Fibroblast of skin of scalp (primary cell): ENCODE results near the gene RTN1.
"Not testable (repeated sequence)": the region's sequence is repeated elsewhere in the genome, so short reads cannot be mapped to it uniquely, and the experiment has no call there.

Source experiments
- DNase-seq: peaks from one replicate; pipeline ENCODE4 v3.0.0-alpha.2; 2013

Gene RTN1

DNA sequence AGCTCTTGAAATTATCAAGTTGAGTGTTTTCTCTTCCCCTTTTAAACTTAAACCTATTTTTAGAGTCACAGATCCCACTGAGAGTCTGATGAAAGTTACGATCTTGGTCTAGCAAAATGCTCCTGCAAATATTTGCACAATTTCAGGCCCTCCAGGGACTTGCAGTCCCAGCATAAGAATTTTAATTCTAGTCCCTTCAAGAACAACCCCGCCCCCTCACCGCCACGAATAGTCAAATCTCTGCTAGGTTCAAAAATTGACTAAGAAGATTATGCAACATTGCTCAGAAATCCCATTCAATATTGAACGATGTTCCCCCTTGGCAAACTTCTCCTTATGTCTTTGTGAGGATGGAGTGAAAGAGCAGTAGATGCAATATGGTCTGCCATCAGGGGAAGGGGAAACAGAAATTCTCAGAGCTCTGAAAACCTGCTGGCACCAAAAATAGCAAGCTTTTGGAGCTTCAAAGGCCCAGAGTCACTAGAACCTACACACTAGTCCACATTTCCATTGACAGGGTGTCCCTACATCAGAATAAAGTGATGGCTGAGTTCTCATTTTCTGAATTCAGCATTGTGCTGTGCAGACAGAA, 166.4 kb downstream of the RTN1 start:
- no peak for DNase-seq

GRCh38 chr14:59699442-59699841, 171.1 kb downstream of the RTN1 start:
- DNase-seq: no peak

DNA sequence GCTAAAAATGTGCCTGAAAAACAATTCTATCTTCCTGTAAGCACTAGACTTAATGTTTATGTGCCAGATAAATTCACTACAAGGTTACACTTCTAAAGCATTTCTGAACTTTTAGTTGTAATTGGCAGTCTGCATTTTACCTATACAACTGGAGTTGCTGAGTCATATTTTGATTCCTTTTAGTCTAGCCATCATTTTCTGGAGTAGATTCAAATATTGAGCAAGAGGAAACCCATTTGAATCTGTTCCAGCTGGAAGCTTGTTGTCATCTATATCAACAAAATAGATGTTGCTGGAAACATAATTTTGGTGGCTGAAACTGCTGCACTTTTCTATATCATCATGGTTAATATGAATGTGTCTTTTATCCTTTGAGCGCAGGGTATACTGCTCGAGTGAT, 171.8 kb downstream of the RTN1 start:
- no peak for DNase-seq

- DNase-seq: no peak
Measured at GRCh38 chr14:59695198-59695597, 175.4 kb downstream of the RTN1 start.

DNA sequence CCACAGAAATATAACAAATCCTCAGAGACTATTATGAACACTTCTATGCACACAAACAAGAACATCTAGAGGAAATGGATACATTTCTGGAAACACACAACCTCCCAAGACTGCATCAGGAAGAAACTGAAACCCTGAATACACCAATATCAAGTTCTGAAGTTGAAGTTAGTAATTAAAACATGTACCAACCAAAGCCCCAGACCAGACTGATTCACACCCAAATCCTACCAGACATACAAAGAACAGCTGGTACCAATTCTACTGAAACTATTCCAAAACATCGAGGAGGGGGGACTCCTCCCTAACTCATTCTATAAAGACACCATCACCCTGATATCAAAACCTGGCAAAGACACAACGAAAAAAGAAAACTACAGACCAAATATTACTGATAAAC, 179.3 kb downstream of the RTN1 start:
- no peak for DNase-seq

DNA sequence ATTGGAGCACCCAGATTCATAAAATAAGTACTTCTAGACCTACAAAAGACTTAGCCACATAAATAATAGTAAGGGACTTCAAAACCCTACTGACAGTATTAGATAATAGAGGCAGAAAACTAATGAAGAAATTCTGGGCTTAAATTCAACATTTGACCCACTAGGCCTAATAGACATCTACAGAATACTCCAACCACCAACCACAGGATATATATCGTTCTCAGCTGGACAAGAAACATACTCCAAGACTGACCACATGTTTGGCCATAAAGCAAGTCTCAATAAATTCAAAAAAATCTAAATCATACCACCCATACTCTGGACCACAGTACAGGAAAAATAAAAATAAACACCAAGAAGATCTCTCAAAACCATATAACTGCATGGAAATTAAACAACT, 180.2 kb downstream of the RTN1 start:
- no peak for DNase-seq

DNA sequence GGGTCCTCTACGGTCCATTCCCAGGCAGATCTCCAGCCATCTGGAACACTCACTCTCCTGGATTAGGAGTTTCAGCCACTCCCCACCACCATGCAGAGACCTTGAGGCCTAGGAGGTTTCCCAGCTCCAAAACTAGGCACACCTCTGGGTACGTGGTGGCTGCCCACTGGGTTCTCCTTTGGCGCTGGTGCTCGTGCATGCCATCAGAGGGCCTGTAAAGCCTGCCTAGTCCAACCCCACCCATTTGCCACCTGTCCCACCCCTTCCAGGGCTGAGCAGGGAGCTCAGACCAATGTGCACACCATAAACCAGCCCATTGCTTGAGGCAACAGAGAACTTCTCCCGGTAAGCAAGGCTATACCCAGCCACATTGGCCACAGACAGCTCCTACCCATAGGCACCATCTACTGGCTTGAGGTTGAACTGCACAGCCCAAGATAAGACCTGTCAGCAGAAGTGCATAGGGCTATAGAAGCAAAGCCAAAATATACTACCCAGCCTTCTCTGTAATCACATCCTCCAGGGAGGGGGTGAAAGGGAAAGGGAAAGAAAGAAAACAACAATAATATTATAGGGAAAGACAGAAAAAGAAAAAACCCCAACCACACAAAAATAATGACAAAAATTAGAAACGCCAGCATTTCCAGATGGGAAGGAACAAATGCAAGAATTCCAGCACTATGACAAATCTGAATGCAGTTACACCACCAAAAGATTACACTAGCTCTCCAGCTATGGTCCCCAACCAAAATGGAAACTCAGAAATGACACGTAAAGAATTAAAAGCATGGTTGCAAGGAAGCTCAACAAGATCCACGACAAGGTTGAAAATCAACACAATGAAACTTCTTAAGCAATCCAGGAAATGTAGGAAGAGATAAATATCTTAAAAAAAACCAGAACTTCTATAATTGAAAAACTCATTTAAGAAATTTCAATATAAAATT, 182.1 kb downstream of the RTN1 start:
- DNase-seq: peak; percentile 31

GRCh38 chr14:59687663-59688062, 182.9 kb downstream of the RTN1 start:
- no peak for DNase-seq

DNA sequence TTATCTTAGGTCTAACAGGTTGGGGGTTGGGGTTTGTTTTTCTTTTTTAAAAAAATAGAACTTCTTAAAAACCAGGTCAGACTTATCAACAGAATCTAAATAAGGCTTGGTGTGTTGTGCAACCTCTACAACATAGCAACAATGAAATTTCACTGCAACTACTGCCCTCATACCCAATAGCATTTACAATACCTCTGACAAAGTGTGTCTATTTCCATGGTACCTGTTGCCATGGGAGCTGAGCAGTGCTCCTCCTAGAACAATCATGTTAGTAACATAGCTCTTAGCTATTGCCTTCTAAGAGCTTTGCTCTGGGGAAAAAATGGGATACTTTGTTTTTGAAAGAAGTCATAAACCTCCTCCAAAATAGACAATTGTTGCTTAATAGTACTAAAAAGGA, 190.7 kb downstream of the RTN1 start:
- no peak for DNase-seq

- no peak for DNase-seq
Measured at GRCh38 chr14:59678352-59678751, 192.2 kb downstream of the RTN1 start.

DNA sequence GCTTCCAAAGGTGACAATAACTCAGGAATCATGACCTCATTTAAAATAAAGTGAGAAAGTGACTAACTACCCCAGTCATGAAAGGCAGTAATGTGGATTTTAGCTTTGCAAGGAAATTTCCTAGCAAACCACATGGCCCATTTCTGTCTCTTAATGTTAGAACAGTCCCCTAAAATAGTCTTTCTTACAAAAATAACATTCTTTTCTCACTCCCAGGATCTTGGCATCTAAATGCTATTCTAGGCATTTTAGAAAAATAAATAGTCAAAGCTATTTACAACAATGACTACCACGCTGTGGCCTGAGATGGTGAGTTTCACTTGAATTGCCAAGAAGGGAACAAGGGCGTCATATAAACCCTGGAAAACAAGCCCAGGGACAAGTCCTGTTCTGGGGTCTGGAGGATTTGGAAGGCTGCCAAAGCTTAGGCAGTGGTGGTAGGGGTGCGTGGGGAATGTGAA, 192.8 kb downstream of the RTN1 start:
- DNase-seq: peak; percentile 64

GRCh38 chr14:59675394-59675793, 195.2 kb downstream of the RTN1 start:
- no peak for DNase-seq

- no peak for DNase-seq
Measured at GRCh38 chr14:59664741-59665140, 205.8 kb downstream of the RTN1 start.

GRCh38 chr14:59657769-59658168, 212.8 kb downstream of the RTN1 start:
- DNase-seq: no peak

DNA sequence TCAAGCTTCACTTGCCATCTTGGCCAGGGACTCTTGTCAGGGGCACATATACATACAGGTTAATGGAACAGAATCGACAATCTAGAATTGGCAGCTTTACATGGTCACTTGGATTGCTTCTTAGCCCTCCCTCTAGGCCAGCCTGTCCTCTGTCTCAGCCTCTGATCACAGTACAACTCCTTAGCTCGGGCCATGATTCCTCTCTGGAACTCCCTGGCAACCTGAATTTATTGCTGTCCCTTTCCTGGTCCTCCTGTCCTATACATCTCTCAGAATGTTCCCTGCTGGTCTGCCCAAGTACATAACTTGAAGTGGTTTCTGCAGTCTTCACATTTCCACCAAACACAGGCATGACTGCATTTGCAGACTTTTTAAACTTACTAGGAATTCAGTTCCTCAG, 214.1 kb downstream of the RTN1 start:
- DNase-seq: no peak

DNA sequence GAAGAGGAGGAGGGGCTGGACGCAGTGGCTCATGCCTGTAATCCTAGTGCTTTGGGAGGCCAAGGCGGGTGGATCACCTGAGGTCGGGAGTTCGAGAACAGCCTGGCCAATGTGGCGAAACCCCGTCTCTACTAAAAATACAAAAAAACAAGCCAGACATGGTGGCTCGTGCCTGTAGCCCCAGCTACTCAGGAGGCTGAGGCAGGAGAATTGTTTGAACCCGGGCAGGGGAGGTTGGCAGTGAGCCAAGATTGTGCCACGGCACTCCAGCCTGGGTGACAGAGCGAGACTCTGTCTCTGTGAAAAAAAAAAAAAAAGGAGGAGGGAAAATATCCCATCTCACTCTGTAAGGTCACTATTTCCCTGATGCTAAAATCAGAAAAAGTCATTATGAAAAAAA, 216.4 kb downstream of the RTN1 start:
- not testable (repeated sequence) for DNase-seq

GRCh38 chr14:59646832-59647231, 223.7 kb downstream of the RTN1 start:
- DNase-seq: not testable (repeated sequence)

DNA sequence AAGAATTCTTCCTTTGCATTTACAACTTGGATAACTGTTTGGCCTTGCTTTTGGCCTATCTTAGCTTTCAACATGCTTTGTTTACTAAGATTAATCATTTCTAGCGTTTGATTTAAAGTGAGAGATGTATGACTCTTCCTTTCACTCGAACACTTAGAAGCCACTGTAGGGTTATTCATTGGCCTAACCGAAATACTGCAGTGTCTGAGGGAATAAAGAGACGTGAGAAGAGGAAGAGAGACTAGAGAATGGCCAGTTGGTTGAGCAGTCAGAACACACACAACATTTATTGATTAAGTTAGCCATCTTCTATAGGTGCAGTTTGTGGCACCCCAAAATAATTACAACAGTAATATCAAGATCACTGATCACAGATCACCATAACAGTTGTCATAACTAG, 231.7 kb downstream of the RTN1 start:
- DNase-seq: no peak

GRCh38 chr14:59634617-59635016, 236.0 kb downstream of the RTN1 start:
- DNase-seq: no peak

- no peak for DNase-seq
Measured at GRCh38 chr14:59633486-59633885, 237.1 kb downstream of the RTN1 start.

GRCh38 chr14:59632381-59632780, 238.2 kb downstream of the RTN1 start:
- DNase-seq: peak; percentile 1

DNA sequence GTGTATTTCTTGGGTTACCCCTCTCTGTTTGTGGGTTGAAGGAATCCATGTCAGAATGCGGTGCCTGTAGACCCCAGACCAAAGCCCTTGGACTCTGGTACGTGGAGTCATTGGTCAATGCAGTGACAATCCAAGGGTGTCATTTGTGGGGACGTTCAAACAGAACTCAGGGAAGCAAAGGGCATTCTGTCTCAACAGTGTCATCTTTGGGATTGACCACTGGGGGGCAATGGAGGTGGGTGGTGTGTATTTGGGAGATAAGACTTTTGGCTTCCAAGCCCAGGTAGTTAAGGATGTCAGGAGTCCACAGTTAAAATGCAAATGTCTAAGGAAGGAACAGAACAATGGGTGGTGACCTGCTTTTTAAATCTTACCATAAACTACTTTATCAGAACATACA, 239.3 kb downstream of the RTN1 start:
- no peak for DNase-seq

DNA sequence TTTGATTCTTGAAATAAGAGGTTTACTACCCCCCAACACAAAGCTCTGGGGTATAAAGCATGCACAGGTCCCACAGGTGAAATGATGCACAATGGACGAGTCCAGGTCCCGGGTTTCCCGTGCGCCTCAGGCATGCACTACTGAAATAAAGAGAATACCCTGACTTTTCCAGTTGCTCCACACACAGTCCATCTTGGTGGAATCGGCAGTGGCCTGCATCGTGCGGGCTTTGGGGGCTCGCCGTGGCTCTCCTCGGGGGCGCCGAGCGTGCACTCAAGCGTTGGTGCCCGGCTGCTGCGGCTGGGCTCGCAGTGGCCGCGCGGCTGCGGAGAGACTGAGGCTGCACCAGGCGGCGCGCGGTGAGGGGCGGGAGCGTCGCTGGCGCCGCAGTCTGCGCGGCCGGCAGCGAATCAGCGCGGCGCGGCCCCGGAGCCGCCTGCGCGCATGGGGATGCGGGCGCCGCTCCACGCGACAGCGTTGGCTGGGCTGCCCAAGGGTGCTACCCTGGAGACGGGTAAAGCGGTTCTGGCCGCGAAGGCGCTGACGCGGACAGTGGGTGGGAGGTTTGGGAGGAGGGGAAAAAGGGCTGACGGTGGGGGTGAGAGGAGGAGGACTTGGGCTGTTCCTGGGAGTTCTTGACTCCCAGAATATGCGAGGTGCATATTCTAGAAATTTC, 240.2 kb downstream of the RTN1 start:
- peak; percentile 2 for DNase-seq
